CD4-positive, alpha-beta T cell (primary cell): ENCODE measurements around the gene SERINC1. TPM values are rescaled to one million over a fixed set of nuclear protein-coding genes. Genes with fewer than 3 reads are reported as not detected.

Experiments
- ATAC-seq: fragments of 200-7000 bp; cut with Tn5 transposase; one replicate; pipeline ENCODE4 v1.10.0; 2022; ENCODE audit warnings: mild to moderate bottlenecking; ENCODE audit not compliant: poor library complexity
- CTCF ChIA-PET: fragments of 350-600 bp; sonication (Branson Sonifier 250); formaldehyde crosslinking; loops from one replicate; lab custom pipeline; 2021; ENCODE audit warnings: antibody characterized with exemption, inconsistent platforms; lab: Charles Lee
- POLR2A ChIA-PET: fragments of 350-600 bp; sonication (Branson Sonifier 250); formaldehyde crosslinking; loops from one replicate; lab custom pipeline; 2021; ENCODE audit warnings: antibody characterized with exemption, inconsistent platforms; lab: Charles Lee
- DNase-seq, 14 experiments: peaks; one replicate each; pipeline ENCODE4 v3.0.0-alpha.2; 2013 to 2020; ENCODE audit warnings: mixed read lengths in 2 of 14
- H3K27ac ChIP-seq, 2 donors: one replicate each; pipeline versions ENCODE4 v1.5.1 to v1.7.0; 2013; ENCODE audit warnings: low read length in 2 of 2, low read depth in 1 of 2, mild to moderate bottlenecking in 1 of 2
- H3K27me3 ChIP-seq, 2 experiments: 1 replicate in 1 of 2; 2 replicates in 1 of 2; pipeline versions ENCODE4 v1.6.1 to v1.7.0; 2013; ENCODE audit warnings: low read length in 2 of 2, control low read depth in 1 of 2, mild to moderate bottlenecking in 1 of 2, moderate library complexity in 1 of 2; ENCODE audit not compliant: insufficient read depth in 2 of 2, control insufficient read depth in 1 of 2
- H3K36me3 ChIP-seq: one replicate; pipeline ENCODE4 v1.6.1; 2013; ENCODE audit warnings: low read length, control low read depth; ENCODE audit not compliant: insufficient read depth
- H3K4me1 ChIP-seq: one replicate; pipeline ENCODE4 v1.6.1; 2013; ENCODE audit warnings: low read length, control low read depth; ENCODE audit not compliant: insufficient read depth
- H3K4me3 ChIP-seq: one replicate; pipeline ENCODE4 v1.5.1; 2013; ENCODE audit warnings: mild to moderate bottlenecking, low read length, moderate library complexity
- H3K9me3 ChIP-seq, 2 experiments: 1 replicate in 1 of 2; 2 replicates in 1 of 2; pipeline versions ENCODE4 v1.6.1 to v1.7.0; 2013; ENCODE audit warnings: low read length in 2 of 2, mild to moderate bottlenecking in 2 of 2, control low read depth in 1 of 2, moderate library complexity in 1 of 2; ENCODE audit not compliant: control insufficient read depth in 1 of 2, insufficient read depth in 1 of 2
- H3K27ac Mint-ChIP-seq: one replicate; pipeline ENCODE4 v1.8.0; 2020; ENCODE audit warnings: mixed read lengths
- H3K27me3 Mint-ChIP-seq: one replicate; pipeline ENCODE4 v1.8.0; 2021; ENCODE audit warnings: mixed read lengths
- H3K36me3 Mint-ChIP-seq: one replicate; pipeline ENCODE4 v1.8.0; 2021; ENCODE audit warnings: low read depth, mixed read lengths
- H3K4me1 Mint-ChIP-seq: one replicate; pipeline ENCODE4 v1.8.0; 2021; ENCODE audit warnings: low read depth, mixed read lengths
- H3K4me3 Mint-ChIP-seq: one replicate; pipeline ENCODE4 v1.8.0; 2020; ENCODE audit warnings: mild to moderate bottlenecking, mixed read lengths
- H3K9me3 Mint-ChIP-seq: one replicate; pipeline ENCODE4 v1.8.0; 2020; ENCODE audit warnings: mixed read lengths
- intact Hi-C, 2 experiments: fragments of 100-400 bp; cut with DNase I in 1 of 2; cut with micrococcal nuclease in 1 of 2; formaldehyde crosslinking; loops; one replicate each; pipeline versions ENCODE4 v1.15.1 to v1.9.0; 2023 to 2025; cut with DNase I, micrococcal nuclease
- total RNA-seq, 174 experiments: library from RNA in 2 of 174; stranded (reverse) in 2 of 174; gene quantifications; one replicate each; pipeline ENCODE4 v1.2.3 and lab custom pipeline; 2021 to 2026
- TF ChIP-seq, protein P1 (sequence below): fragments of 200-600 bp; IDR thresholded peaks from one replicate; pipeline ENCODE4 v1.8.0; 2022; ENCODE audit warnings: antibody characterized with exemption, mild to moderate bottlenecking

The SERINC1 gene
- total RNA-seq, 2 experiments from 2014 or later = 175 to 178 TPM

DNA sequence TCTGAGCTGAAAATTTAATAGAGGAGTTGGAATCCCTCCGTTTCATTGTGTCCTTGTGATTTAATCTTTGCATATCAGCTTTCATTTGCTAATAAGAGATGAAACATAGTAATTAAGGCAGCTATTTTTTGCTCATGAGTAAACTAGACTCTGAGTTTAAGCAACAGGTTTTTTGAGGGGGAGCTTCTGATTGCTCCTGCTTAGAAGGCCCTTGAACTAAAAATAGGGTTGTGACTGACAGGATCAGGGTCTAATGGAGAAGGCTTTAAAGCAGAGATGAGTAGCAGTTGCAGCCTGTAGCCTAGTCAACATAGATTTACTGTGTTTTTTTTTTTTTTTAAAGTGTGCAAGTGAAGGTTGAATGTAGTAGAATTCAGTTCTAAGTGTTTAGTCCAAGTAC is 54.8 kb downstream of the SERINC1 start:
- Histone ChIP-seq H3K9me3 (no peaks in the 10 kb centered on the region), H3K27me3 (no peaks in the 10 kb centered on the region), H3K27ac (no peak overlapping the region), H3K4me1 (no peaks in the 10 kb centered on the region), H3K36me3 (peaks cover 60% of the 10 kb centered on the region), H3K4me3 (no peak overlapping the region)
- Mint-ChIP-seq H3K27me3 (no peaks in the 10 kb centered on the region), H3K27ac (no peak overlapping the region), H3K36me3 (peaks cover 86% of the 10 kb centered on the region), H3K4me1 (peaks cover 13% of the 10 kb centered on the region), H3K9me3 (no peaks in the 10 kb centered on the region), H3K4me3 (no peak overlapping the region)
- ChIA-PET CTCF (interaction anchor here (0.9 to 1.2 kb wide), 3 partner anchors 35 to 113 kb away, joined by 3 read pairs; partner anchors contain the start of gene SERINC1), POLR2A (interaction anchor here (0.9 to 1.1 kb wide), 2 partner anchors 9 to 11 kb away, joined by 3 read pairs; no protein-coding TSS in a partner anchor)
- intact Hi-C loops = no loop called here
- ATAC-seq = no peak
- TF ChIP-seq, protein P1, sequence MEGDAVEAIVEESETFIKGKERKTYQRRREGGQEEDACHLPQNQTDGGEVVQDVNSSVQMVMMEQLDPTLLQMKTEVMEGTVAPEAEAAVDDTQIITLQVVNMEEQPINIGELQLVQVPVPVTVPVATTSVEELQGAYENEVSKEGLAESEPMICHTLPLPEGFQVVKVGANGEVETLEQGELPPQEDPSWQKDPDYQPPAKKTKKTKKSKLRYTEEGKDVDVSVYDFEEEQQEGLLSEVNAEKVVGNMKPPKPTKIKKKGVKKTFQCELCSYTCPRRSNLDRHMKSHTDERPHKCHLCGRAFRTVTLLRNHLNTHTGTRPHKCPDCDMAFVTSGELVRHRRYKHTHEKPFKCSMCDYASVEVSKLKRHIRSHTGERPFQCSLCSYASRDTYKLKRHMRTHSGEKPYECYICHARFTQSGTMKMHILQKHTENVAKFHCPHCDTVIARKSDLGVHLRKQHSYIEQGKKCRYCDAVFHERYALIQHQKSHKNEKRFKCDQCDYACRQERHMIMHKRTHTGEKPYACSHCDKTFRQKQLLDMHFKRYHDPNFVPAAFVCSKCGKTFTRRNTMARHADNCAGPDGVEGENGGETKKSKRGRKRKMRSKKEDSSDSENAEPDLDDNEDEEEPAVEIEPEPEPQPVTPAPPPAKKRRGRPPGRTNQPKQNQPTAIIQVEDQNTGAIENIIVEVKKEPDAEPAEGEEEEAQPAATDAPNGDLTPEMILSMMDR = no peak
- DNase-seq = no peak

DNA sequence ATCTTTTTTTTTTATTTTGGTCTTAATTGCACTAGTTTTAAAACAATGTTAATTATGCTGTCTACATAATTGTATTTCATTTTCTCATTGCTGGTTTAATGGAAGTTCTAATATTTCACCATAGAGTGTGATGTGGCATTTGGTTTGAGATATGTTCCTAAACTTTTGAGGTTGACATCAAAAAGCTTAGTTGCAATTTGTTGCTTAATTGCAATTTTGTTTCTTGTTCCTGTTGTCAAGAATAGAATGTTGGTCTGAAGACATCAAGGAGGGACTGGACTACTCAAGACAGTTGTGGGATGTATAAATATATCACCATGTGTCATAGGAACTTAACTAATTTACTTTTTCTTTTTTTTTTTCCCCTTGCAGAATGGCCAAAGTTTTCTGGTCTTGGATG is 59.6 kb downstream of the SERINC1 start:
- POLR2A ChIA-PET = no interaction called here
- Mint-ChIP-seq H3K4me3 (no peak overlapping the region), H3K4me1 (peaks cover 55% of the 10 kb centered on the region)

DNA sequence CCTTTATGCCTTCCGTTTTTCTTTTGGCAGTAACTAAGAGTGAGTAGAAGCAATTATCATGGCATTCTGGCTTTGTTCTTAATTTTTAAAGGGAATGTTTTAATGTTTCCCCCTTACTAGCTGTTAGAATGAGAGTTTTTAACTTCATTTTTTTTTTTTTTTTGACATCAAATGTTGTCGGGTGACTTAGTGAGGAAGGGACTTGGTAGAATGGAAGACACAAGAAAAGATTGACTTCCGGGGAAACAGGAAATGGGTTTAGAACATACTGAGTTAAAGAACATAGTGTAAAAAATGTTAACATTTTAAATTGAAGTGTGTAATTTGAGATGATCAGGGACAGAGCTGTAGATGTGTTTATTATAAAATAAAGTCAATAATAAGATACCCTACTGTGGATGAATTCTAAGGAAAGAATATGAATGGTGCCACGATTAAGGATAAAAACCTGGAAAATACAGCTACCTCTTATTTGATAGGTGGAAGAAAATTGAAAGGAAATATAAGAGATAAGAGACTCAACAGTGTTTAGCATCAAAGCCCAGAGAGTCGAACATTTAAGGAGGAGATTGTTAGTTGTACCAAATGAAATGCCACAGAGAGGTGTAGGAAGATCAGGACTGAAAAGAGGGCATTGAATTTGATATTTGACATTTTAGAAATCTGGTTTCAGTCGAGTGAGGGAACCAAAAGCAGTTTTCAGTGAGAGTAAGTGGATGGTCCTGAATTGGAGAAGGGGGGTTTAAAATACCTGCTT is 62.7 kb downstream of the SERINC1 start:
- peak; percentile 91 for ATAC-seq
- Mint-ChIP-seq H3K4me3 (peak overlapping the region; percentile 73), H3K27me3 (no peaks in the 10 kb centered on the region), H3K9me3 (no peaks in the 10 kb centered on the region), H3K4me1 (peaks cover 84% of the 10 kb centered on the region), H3K36me3 (peaks cover 43% of the 10 kb centered on the region), H3K27ac (peak overlapping the region; percentile 82)
- Histone ChIP-seq H3K4me1 (peaks cover 3% of the 10 kb centered on the region), H3K27ac (peak overlapping the region; percentile 42 to 72), H3K9me3 (no peaks in the 10 kb centered on the region), H3K4me3 (peak overlapping the region; percentile 26), H3K36me3 (peaks cover 15% of the 10 kb centered on the region), H3K27me3 (no peaks in the 10 kb centered on the region)
- DNase-seq = peak in 3 of 14 experiments; percentile 62 to 69 (median 63)
- ChIA-PET POLR2A (interaction anchor here (0.6 to 3.0 kb wide), 5 partner anchors 10 to 62 kb away, joined by 3 to 26 read pairs (median 4); partner anchors contain the start of genes HSF2 and SERINC1), CTCF (interaction anchor here (0.5 to 1.3 kb wide), 3 partner anchors 17 to 63 kb away, joined by 3 read pairs; partner anchors contain the start of gene SERINC1)
- intact Hi-C loops = loop anchor here in 1 of 2 experiments (10.0 kb wide), 1 partner anchor 1074 kb away; the partner anchor contains the start of gene TBC1D32
- TF ChIP-seq, protein P1 = no peak

More for the DNA sequence above, 59.6 kb downstream of the SERINC1 start:
- H3K27ac Mint-ChIP-seq = peak overlapping the region; percentile 82
- intact Hi-C loops = no loop called here
- Histone ChIP-seq H3K36me3 (peaks cover 35% of the 10 kb centered on the region), H3K4me1 (peaks cover 3% of the 10 kb centered on the region), H3K9me3 (no peaks in the 10 kb centered on the region), H3K27me3 (no peaks in the 10 kb centered on the region), H3K4me3 (no peak overlapping the region), H3K27ac (no peak overlapping the region)
- ATAC-seq (no peak), DNase-seq (no peak)
- no peaks in the 10 kb centered on the region for H3K9me3 Mint-ChIP-seq
- peaks cover 64% of the 10 kb centered on the region for H3K36me3 Mint-ChIP-seq
- TF ChIP-seq, protein P1 = no peak
- H3K27me3 Mint-ChIP-seq = no peaks in the 10 kb centered on the region
- CTCF ChIA-PET = interaction anchor here (0.9 kb wide), 1 partner anchor 30 kb away, joined by 5 read pairs; no protein-coding TSS in a partner anchor
